ENCODE measurements around the gene INIP. TPM values are rescaled to one million over a fixed set of nuclear protein-coding genes. Genes with fewer than 3 reads are reported as not detected.

Gene INIP
- total RNA-seq, 1 experiment from 2014 or later = 31.9 TPM

GRCh38 chr9:112755675-112756074, 37.8 kb upstream of the INIP start:
- Histone ChIP-seq H3K9me3 (no peaks in the 10 kb centered on the region), H3K4me1 (peaks cover 49% of the 10 kb centered on the region), H3K27me3 (replicated peaks; ENCODE audit: control insufficient read depth, insufficient read depth, low read length) (no peaks in the 10 kb centered on the region), H3K36me3 (ENCODE audit: control insufficient read depth, insufficient read depth, low read length) (no peaks in the 10 kb centered on the region), H3K4me3 (ENCODE audit: low read depth, low read length) (no peak overlapping the region)
- POLR2A ChIA-PET = no interaction called here
- BruUV-seq (replicated peaks) = no TSS peak
- CTCF ChIA-PET = interaction anchor here (0.6 kb wide), 1 partner anchor 14 kb away, joined by 3 read pairs; no protein-coding TSS in a partner anchor
- Mint-ChIP-seq H3K9me3 (ENCODE audit: unreplicated experiment) (no peaks in the 10 kb centered on the region), H3K4me1 (ENCODE audit: low read depth, unreplicated experiment) (peaks cover 52% of the 10 kb centered on the region), H3K36me3 (ENCODE audit: insufficient read depth, unreplicated experiment) (no peaks in the 10 kb centered on the region), H3K27me3 (ENCODE audit: insufficient read depth, unreplicated experiment) (no peaks in the 10 kb centered on the region), H3K4me3 (ENCODE audit: unreplicated experiment) (no peak overlapping the region), H3K27ac (ENCODE audit: unreplicated experiment) (peak overlapping the region; percentile 66)
- no peak for DNase-seq
- no peak for TF ChIP-seq CTCF (IDR thresholded peaks at IDR 0.05; ENCODE audit: insufficient read depth in 1 of 2, low read depth in 1 of 2, low read length in 1 of 2, severe bottlenecking in 1 of 2, unreplicated experiment in 1 of 2)
- intact Hi-C loops (cut with micrococcal nuclease; ENCODE audit: unreplicated experiment) = no loop called here

GRCh38 chr9:112755016-112755427, 37.1 kb upstream of the INIP start:
- Histone ChIP-seq H3K36me3 (ENCODE audit: control insufficient read depth, insufficient read depth, low read length) (no peaks in the 10 kb centered on the region), H3K4me3 (ENCODE audit: low read depth, low read length) (no peak overlapping the region), H3K9me3 (no peaks in the 10 kb centered on the region), H3K4me1 (peaks cover 49% of the 10 kb centered on the region), H3K27me3 (replicated peaks; ENCODE audit: control insufficient read depth, insufficient read depth, low read length) (no peaks in the 10 kb centered on the region)
- no TSS peak for BruUV-seq (replicated peaks)
- no peak for TF ChIP-seq CTCF (IDR thresholded peaks at IDR 0.05; ENCODE audit: insufficient read depth in 1 of 2, low read depth in 1 of 2, low read length in 1 of 2, severe bottlenecking in 1 of 2, unreplicated experiment in 1 of 2)
- CTCF ChIA-PET = no interaction called here
- Mint-ChIP-seq H3K4me1 (ENCODE audit: low read depth, unreplicated experiment) (peaks cover 45% of the 10 kb centered on the region), H3K9me3 (ENCODE audit: unreplicated experiment) (no peaks in the 10 kb centered on the region), H3K4me3 (ENCODE audit: unreplicated experiment) (peak overlapping the region; percentile 10), H3K27ac (ENCODE audit: unreplicated experiment) (peak overlapping the region; percentile 66), H3K27me3 (ENCODE audit: insufficient read depth, unreplicated experiment) (no peaks in the 10 kb centered on the region), H3K36me3 (ENCODE audit: insufficient read depth, unreplicated experiment) (no peaks in the 10 kb centered on the region)
- intact Hi-C loops (cut with micrococcal nuclease; ENCODE audit: unreplicated experiment) = no loop called here
- DNase-seq = no peak
- POLR2A ChIA-PET = no interaction called here

GRCh38 chr9:112754578-112754977, 36.7 kb upstream of the INIP start:
- H3K36me3 Mint-ChIP-seq (ENCODE audit: insufficient read depth, unreplicated experiment) = no peaks in the 10 kb centered on the region
- Histone ChIP-seq H3K4me3 (ENCODE audit: low read depth, low read length) (no peak overlapping the region), H3K4me1 (peaks cover 53% of the 10 kb centered on the region), H3K27me3 (replicated peaks; ENCODE audit: control insufficient read depth, insufficient read depth, low read length) (no peaks in the 10 kb centered on the region), H3K9me3 (no peaks in the 10 kb centered on the region), H3K36me3 (ENCODE audit: control insufficient read depth, insufficient read depth, low read length) (no peaks in the 10 kb centered on the region)
- peaks cover 45% of the 10 kb centered on the region for H3K4me1 Mint-ChIP-seq (ENCODE audit: low read depth, unreplicated experiment)
- no peaks in the 10 kb centered on the region for H3K9me3 Mint-ChIP-seq (ENCODE audit: unreplicated experiment)
- no peaks in the 10 kb centered on the region for H3K27me3 Mint-ChIP-seq (ENCODE audit: insufficient read depth, unreplicated experiment)
- TF ChIP-seq CTCF (IDR thresholded peaks at IDR 0.05; ENCODE audit: insufficient read depth in 1 of 2, low read depth in 1 of 2, low read length in 1 of 2, severe bottlenecking in 1 of 2, unreplicated experiment in 1 of 2) = no peak
- no peak for DNase-seq
- POLR2A ChIA-PET = no interaction called here
- CTCF ChIA-PET = no interaction called here
- intact Hi-C loops (cut with micrococcal nuclease; ENCODE audit: unreplicated experiment) = no loop called here
- no peak overlapping the region for H3K4me3 Mint-ChIP-seq (ENCODE audit: unreplicated experiment)
- H3K27ac Mint-ChIP-seq (ENCODE audit: unreplicated experiment) = peak overlapping the region; percentile 66
- no TSS peak for BruUV-seq (replicated peaks)
